M059J (cell line): Measurements from ENCODE around the gene PARL. TPM values are rescaled to one million over a fixed set of nuclear protein-coding genes. Genes with fewer than 3 reads are reported as not detected.

Source experiments
- DNase-seq: peaks from one replicate; pipeline ENCODE4 v3.0.0-alpha.2; 2012; ENCODE audit warnings: low read depth
- total RNA-seq: library from RNA; depleted of rRNA; stranded (reverse); fragments of >200 nt; shearing (Covaris generic); gene quantifications from 2 replicates; pipeline ENCODE4 v1.2.3, GENCODE V29; 2014; rRNA removed

The PARL gene
- 73.0 and 75.4 TPM in 2 replicates for total RNA-seq

GRCh38 chr3:183884427-183885296 is at the start of gene PARL:
Gene PARL, minus strand, starts transcription at chr3:183884880. Its CDS starts 34 bp downstream, at chr3:183884846.
- DNase-seq, result peak; percentile 93

- no peak for DNase-seq
Measured at GRCh38 chr3:183933160-183933559, 48.5 kb upstream of the PARL start.

GRCh38 chr3:183931881-183932280 is 47.2 kb upstream of the PARL start:
- no peak for DNase-seq

- DNase-seq, result no peak
Measured at GRCh38 chr3:183930086-183930485, 45.4 kb upstream of the PARL start.

- no peak for DNase-seq
Measured at GRCh38 chr3:183927059-183927458, 42.4 kb upstream of the PARL start.

- no peak for DNase-seq
Measured at GRCh38 chr3:183924956-183925355, 40.3 kb upstream of the PARL start.

GRCh38 chr3:183924543-183924942 is 39.9 kb upstream of the PARL start:
- DNase-seq, result no peak

- DNase-seq, result no peak
Measured at GRCh38 chr3:183922421-183922820, 37.7 kb upstream of the PARL start.

- DNase-seq, result no peak
Measured at GRCh38 chr3:183921096-183921495, 36.4 kb upstream of the PARL start.

- no peak for DNase-seq
Measured at GRCh38 chr3:183920416-183920815, 35.7 kb upstream of the PARL start.

GRCh38 chr3:183918178-183918577 is 33.5 kb upstream of the PARL start:
- no peak for DNase-seq

- DNase-seq, result no peak
Measured at GRCh38 chr3:183917776-183918175, 33.1 kb upstream of the PARL start.

- no peak for DNase-seq
Measured at GRCh38 chr3:183914856-183915255, 30.2 kb upstream of the PARL start.

- no peak for DNase-seq
Measured at GRCh38 chr3:183913580-183913920, 28.9 kb upstream of the PARL start.

GRCh38 chr3:183912895-183913579 is 28.4 kb upstream of the PARL start:
- no peak for DNase-seq

GRCh38 chr3:183911763-183912506 is 27.3 kb upstream of the PARL start:
- DNase-seq, result no peak

GRCh38 chr3:183911087-183911486 is 26.4 kb upstream of the PARL start:
- no peak for DNase-seq

GRCh38 chr3:183909030-183909600 is 24.4 kb upstream of the PARL start:
- no peak for DNase-seq

- DNase-seq, result no peak
Measured at GRCh38 chr3:183907911-183908331, 23.2 kb upstream of the PARL start.

GRCh38 chr3:183907176-183907575 is 22.5 kb upstream of the PARL start:
- DNase-seq, result no peak

GRCh38 chr3:183906234-183906921 is 21.7 kb upstream of the PARL start:
- DNase-seq, result no peak
